K562 (cell line): Measurements from ENCODE around the gene TCF25. TPM values are rescaled to one million over a fixed set of nuclear protein-coding genes. Genes with fewer than 3 reads are reported as not detected.
A peak's percentile ranks its signal among the peaks of the same experiment; 100 is the strongest.

Source experiments
- BRF1 ChIP-seq: IDR thresholded peaks from 3 replicates; pipeline ENCODE4 v1.6.1; 2011; ENCODE audit warnings: borderline replicate concordance, mild to moderate bottlenecking; ENCODE audit not compliant: insufficient read length; ENCODE audit errors: extremely low read depth
- FOXM1 ChIP-seq, 2 experiments: fragments of 450-650 bp in 1 of 2; sonication (generic) in 1 of 2; formaldehyde crosslinking in 1 of 2; IDR thresholded peaks; 2 replicates each; pipeline versions ENCODE4 v1.6.1 to v1.9.0; 2017 to 2022; ENCODE audit warnings: low read depth in 2 of 2, mild to moderate bottlenecking in 2 of 2, missing genetic modification reagents in 1 of 2, moderate library complexity in 1 of 2
- HDAC3 ChIP-seq: fragments of 450-650 bp; IDR thresholded peaks from 2 replicates; pipeline ENCODE4 v1.6.1; 2018; ENCODE audit warnings: borderline replicate concordance, mild to moderate bottlenecking, moderate library complexity; ENCODE audit not compliant: partially characterized antibody
- MEF2A ChIP-seq: IDR thresholded peaks from 2 replicates; pipeline ENCODE4 v1.6.1; 2011; ENCODE audit warnings: low read depth, mild to moderate bottlenecking, low read length, moderate library complexity; ENCODE audit not compliant: control insufficient read depth
- RAD51 ChIP-seq: fragments of 450-650 bp; IDR thresholded peaks from 2 replicates; pipeline ENCODE4 v1.7.1; 2016; ENCODE audit warnings: low read depth, mild to moderate bottlenecking, borderline replicate concordance
- RB1 ChIP-seq: fragments of 450-650 bp; IDR thresholded peaks from 2 replicates; pipeline ENCODE4 v1.6.1; 2017; ENCODE audit warnings: low read depth, mild to moderate bottlenecking
- SUPT5H ChIP-seq: fragments of 450-650 bp; IDR thresholded peaks from 2 replicates; pipeline ENCODE4 v1.6.1; 2016
- XRCC4 ChIP-seq: IDR thresholded peaks from one replicate; pipeline ENCODE4 v1.6.1; 2011; ENCODE audit not compliant: insufficient read depth, insufficient read length; ENCODE audit errors: extremely low read depth
- YY1 ChIP-seq, 3 experiments: IDR thresholded peaks; 2 replicates each; pipeline ENCODE4 v1.6.1; 2011; ENCODE audit warnings: low read length in 2 of 3, mild to moderate bottlenecking in 2 of 3, moderate library complexity in 2 of 3, borderline replicate concordance in 1 of 3, control low read depth in 1 of 3, low read depth in 1 of 3; ENCODE audit not compliant: insufficient read depth in 3 of 3, insufficient replicate concordance in 2 of 3, control insufficient read depth in 1 of 3, insufficient read length in 1 of 3; ENCODE audit errors: extremely low read depth in 1 of 3
- ZNF77 ChIP-seq: fragments of 250-450 bp; sonication (Bioruptor Pico); IDR thresholded peaks from 2 replicates; pipeline ENCODE4 v1.5.0; 2020
- polyA plus RNA-seq, 8 experiments: library from polyadenylated mRNA; depleted of rRNA in 4 of 8; stranded (reverse) in 5 of 8; unstranded in 3 of 8; fragments of >200 nt; fragmentation: Nextera tagmentation in 2 of 8; fragmentation: Illumina TruSeq in 1 of 8; extraction: Ambion mirVana in 2 of 8; extraction: Trizol in 1 of 8; gene quantifications; 2 replicates each; pipeline versions ENCODE4 v1.2.1 to v1.2.3, GENCODE V29; 2011 to 2014; ENCODE audit warnings: inconsistent platforms in 1 of 8, missing spikeins in 1 of 8
- total RNA-seq, 7 experiments: library from RNA; depleted of rRNA in 6 of 7; stranded (reverse); fragments of >200 nt in 6 of 7; fragmentation: Illumina TruSeq in 2 of 7; extraction: Trizol in 2 of 7; gene quantifications; 2 replicates each; pipeline versions ENCODE4 v1.2.1 to v1.2.3, GENCODE V29; 2011 to 2021; ENCODE audit warnings: low replicate concordance in 1 of 7
- TF ChIP-seq, protein P1 (sequence below): fragments of 450-650 bp; formaldehyde crosslinking; IDR thresholded peaks from 2 replicates; pipeline ENCODE4 v1.4.0; 2022; ENCODE audit warnings: missing genetic modification characterization
- TF ChIP-seq, protein P2 (sequence below): fragments of 450-650 bp; formaldehyde crosslinking; IDR thresholded peaks from 2 replicates; pipeline ENCODE4 v1.4.0; 2022; ENCODE audit warnings: mild to moderate bottlenecking, moderate library complexity
- TF ChIP-seq, protein P3 (sequence below), 2 experiments: fragments of 450-650 bp; IDR thresholded peaks; 2 replicates each; pipeline ENCODE4 v1.6.1; 2016; ENCODE audit warnings: mild to moderate bottlenecking in 2 of 2, borderline replicate concordance in 1 of 2, low read depth in 1 of 2, moderate library complexity in 1 of 2
- TF ChIP-seq, protein P4 (sequence below): fragments of 250-450 bp; sonication (Bioruptor Pico); IDR thresholded peaks from 2 replicates; pipeline ENCODE4 v1.8.0; 2022; ENCODE audit warnings: moderate library complexity, mild to moderate bottlenecking, inconsistent platforms

Gene TCF25
- total and polyA plus RNA-seq, 9 of the 15 experiments (the other 6 are each of a cell fraction or from before 2014, with no cell fraction given) = 9.0 to 154 (median 83.8) TPM

DNA sequence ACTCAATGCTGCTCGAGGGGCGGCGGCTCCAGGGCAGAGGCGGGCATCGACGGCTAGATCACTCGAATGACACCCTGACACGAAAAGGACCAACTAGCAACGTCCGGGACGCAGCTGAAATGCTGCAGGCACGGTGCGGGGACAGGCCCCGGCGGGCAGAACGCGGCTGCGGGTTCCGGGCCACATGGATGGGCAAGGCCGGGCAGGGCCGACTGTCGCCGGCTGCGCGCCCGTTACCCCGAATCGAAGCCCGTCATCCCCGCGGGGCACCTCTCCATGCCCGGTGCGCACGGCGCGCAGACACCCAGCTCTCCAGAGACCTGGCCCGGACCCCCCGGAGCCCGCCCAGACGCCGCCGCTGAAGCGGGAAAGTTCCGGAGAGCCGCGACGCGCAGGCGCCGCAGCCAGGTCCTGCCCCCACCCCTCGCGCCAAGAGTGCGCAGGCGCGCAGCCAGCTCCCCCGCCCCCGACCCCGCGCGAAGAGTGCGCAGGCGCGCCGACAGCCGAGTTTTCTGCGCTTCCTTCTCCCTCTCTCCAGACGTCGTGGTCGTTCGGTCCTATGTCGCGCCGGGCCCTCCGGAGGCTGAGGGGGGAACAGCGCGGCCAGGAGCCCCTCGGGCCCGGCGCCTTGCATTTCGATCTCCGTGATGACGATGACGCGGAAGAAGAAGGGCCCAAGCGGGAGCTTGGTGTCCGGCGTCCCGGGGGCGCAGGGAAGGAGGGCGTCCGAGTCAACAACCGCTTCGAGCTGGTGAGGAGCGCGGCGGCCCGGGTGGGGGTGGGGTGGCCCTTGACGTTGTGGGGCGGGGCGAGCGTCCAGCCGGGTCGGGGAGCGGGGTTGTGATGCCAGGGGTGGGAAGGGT is at the start of gene TCF25 (continued):
- TF ChIP-seq, protein P1, sequence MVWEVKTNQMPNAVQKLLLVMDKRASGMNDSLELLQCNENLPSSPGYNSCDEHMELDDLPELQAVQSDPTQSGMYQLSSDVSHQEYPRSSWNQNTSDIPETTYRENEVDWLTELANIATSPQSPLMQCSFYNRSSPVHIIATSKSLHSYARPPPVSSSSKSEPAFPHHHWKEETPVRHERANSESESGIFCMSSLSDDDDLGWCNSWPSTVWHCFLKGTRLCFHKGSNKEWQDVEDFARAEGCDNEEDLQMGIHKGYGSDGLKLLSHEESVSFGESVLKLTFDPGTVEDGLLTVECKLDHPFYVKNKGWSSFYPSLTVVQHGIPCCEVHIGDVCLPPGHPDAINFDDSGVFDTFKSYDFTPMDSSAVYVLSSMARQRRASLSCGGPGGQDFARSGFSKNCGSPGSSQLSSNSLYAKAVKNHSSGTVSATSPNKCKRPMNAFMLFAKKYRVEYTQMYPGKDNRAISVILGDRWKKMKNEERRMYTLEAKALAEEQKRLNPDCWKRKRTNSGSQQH (CRISPR knock-in tag) = no peak
- TF ChIP-seq YY1 (IDR thresholded peaks at IDR 0.05; ENCODE audit: borderline replicate concordance in 1 of 3, control insufficient read depth in 1 of 3, extremely low read depth in 1 of 3, insufficient read depth in 3 of 3, insufficient read length in 1 of 3, insufficient replicate concordance in 2 of 3, low read depth in 1 of 3, low read length in 2 of 3) (peak in 1 of 3 experiments; percentile 11), XRCC4 (no peak), BRF1 (no peak), SUPT5H (peak; percentile 97), HDAC3 (no peak), RB1 (peak; percentile 78), MEF2A (no peak), ZNF77 (CRISPR knock-in tag) (no peak), FOXM1 (IDR thresholded peaks at IDR 0.05; ENCODE audit: low read depth) (no peak), FOXM1 (CRISPR knock-in tag; IDR thresholded peaks at IDR 0.05; ENCODE audit: low read depth) (peak; percentile 84; the same call in 1 of the 2 replicates), RAD51 (no peak)
- TF ChIP-seq, protein P2, sequence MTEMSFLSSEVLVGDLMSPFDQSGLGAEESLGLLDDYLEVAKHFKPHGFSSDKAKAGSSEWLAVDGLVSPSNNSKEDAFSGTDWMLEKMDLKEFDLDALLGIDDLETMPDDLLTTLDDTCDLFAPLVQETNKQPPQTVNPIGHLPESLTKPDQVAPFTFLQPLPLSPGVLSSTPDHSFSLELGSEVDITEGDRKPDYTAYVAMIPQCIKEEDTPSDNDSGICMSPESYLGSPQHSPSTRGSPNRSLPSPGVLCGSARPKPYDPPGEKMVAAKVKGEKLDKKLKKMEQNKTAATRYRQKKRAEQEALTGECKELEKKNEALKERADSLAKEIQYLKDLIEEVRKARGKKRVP (CRISPR knock-in tag) = 0 out of 2 replicates have a peak, but pooled peaks have one; percentile 6
- TF ChIP-seq, protein P3, sequence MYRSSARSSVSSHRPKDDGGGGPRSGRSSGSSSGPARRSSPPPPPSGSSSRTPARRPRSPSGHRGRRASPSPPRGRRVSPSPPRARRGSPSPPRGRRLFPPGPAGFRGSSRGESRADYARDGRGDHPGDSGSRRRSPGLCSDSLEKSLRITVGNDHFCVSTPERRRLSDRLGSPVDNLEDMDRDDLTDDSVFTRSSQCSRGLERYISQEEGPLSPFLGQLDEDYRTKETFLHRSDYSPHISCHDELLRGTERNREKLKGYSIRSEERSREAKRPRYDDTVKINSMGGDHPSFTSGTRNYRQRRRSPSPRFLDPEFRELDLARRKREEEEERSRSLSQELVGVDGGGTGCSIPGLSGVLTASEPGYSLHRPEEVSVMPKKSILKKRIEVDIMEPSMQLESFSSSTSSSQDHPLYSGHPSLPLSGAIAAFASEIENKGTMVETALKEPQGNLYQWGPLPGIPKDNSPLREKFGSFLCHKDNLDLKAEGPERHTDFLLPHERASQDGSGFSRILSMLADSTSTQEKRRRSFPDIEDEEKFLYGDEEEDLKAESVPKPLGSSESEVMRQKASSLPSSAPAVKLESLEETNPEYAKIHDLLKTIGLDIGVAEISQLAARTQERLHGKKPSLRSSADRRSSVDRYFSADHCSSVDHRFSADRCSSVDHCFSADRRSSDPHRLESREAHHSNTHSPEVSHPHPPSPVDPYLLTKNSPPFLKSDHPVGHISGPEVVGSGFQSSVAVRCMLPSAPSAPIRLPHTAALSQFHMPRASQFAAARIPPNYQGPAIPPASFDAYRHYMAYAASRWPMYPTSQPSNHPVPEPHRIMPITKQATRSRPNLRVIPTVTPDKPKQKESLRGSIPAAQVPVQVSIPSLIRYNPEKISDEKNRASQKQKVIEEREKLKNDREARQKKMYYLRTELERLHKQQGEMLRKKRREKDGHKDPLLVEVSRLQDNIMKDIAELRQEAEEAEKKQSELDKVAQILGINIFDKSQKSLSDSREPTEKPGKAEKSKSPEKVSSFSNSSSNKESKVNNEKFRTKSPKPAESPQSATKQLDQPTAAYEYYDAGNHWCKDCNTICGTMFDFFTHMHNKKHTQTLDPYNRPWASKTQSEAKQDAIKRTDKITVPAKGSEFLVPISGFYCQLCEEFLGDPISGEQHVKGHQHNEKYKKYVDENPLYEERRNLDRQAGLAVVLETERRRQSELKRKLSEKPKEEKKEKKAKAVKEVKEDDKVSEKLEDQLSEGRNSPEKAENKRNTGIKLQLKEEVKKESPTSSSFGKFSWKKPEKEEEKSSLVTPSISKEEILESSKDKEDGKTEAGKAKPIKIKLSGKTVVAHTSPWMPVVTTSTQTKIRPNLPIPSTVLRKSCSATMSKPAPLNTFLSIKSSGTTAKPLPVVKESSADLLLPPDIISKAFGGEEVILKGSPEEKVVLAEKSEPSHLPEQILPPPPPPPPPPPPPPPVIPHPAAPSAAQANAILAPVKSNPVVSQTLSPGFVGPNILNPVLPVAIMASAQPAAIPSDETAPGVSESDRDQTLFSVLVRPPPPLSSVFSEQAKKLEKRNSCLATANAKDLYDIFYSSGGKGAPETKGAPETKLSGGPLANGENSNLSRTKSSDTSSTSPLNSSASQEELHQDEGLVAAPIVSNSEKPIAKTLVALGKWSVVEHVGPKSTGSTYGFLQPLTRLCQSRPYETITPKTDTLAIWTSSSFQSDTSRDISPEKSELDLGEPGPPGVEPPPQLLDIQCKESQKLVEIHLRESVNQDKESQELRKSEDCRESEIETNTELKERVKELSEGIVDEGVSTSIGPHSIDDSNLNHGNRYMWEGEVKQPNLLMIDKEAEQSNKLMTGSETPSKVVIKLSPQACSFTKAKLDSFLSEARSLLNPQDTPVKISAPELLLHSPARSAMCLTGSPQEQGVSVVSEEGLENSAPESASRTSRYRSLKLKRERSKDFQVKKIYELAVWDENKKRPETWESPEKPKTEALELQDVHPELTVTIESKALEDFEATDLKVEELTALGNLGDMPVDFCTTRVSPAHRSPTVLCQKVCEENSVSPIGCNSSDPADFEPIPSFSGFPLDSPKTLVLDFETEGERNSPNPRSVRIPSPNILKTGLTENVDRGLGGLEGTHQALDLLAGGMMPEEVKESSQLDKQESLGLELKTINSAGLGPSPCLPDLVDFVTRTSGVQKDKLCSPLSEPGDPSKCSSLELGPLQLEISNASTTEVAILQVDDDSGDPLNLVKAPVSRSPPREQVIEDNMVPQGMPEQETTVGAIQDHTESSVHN (IDR thresholded peaks at IDR 0.05; ENCODE audit: borderline replicate concordance in 1 of 2, low read depth in 1 of 2) = no peak
- TF ChIP-seq, protein P4, sequence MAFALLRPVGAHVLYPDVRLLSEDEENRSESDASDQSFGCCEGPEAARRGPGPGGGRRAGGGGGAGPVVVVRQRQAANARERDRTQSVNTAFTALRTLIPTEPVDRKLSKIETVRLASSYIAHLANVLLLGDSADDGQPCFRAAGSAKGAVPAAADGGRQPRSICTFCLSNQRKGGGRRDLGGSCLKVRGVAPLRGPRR (CRISPR knock-in tag) = no peak
